H9 (cell line): ENCODE data around the gene AHI1. TPM values are rescaled to one million over a fixed set of nuclear protein-coding genes. Genes with fewer than 3 reads are reported as not detected.

ENCODE experiments used
- DNase-seq: peaks from one replicate; pipeline ENCODE4 v3.0.0-alpha.2; 2017
- H2AFZ ChIP-seq: one replicate; pipeline ENCODE4 v1.6.1; 2013; ENCODE audit warnings: mild to moderate bottlenecking, low read length, control low read depth, moderate library complexity
- H2AK5ac ChIP-seq: 2 replicates; pipeline ENCODE4 v1.6.1; 2013; ENCODE audit warnings: low read length, control low read depth, mixed read lengths; ENCODE audit not compliant: insufficient read length
- H2BK120ac ChIP-seq: one replicate; pipeline ENCODE4 v1.6.1; 2013; ENCODE audit warnings: low read depth, mild to moderate bottlenecking, low read length, control low read depth, inconsistent platforms; ENCODE audit not compliant: poor library complexity, severe bottlenecking
- H2BK12ac ChIP-seq: 2 replicates; pipeline ENCODE4 v1.6.1; 2013; ENCODE audit warnings: low read length, control low read depth, mixed read lengths, low read depth; ENCODE audit not compliant: insufficient read length
- H2BK15ac ChIP-seq: 2 replicates; pipeline ENCODE4 v1.6.1; 2013; ENCODE audit warnings: low read depth, low read length, control low read depth
- H2BK20ac ChIP-seq: one replicate; pipeline ENCODE4 v1.6.1; 2013; ENCODE audit warnings: low read depth, mild to moderate bottlenecking, low read length, control low read depth, inconsistent platforms; ENCODE audit not compliant: poor library complexity, severe bottlenecking
- H2BK5ac ChIP-seq: 2 replicates; pipeline ENCODE4 v1.6.1; 2013; ENCODE audit warnings: low read length, control low read depth, mixed read lengths; ENCODE audit not compliant: insufficient read length
- H3K14ac ChIP-seq: 2 replicates; pipeline ENCODE4 v1.6.1; 2013; ENCODE audit warnings: low read length, control low read depth; ENCODE audit not compliant: insufficient read depth
- H3K18ac ChIP-seq: 2 replicates; pipeline ENCODE4 v1.6.1; 2013; ENCODE audit warnings: low read depth, mild to moderate bottlenecking, mixed read lengths, low read length, control low read depth; ENCODE audit not compliant: insufficient read length
- H3K23ac ChIP-seq: 2 replicates; pipeline ENCODE4 v1.6.1; 2013; ENCODE audit warnings: low read length, control low read depth, mixed read lengths, low read depth; ENCODE audit not compliant: insufficient read length
- H3K23me2 ChIP-seq: 2 replicates; pipeline ENCODE4 v1.6.1; 2013; ENCODE audit warnings: low read depth, mild to moderate bottlenecking, mixed read lengths, low read length, control low read depth; ENCODE audit not compliant: insufficient read length, poor library complexity, severe bottlenecking
- H3K27ac ChIP-seq: 2 replicates; pipeline ENCODE4 v1.5.1; 2013; ENCODE audit warnings: low read length, control low read depth, mixed read lengths, low read depth; ENCODE audit not compliant: insufficient read length
- H3K27me3 ChIP-seq: 2 replicates; pipeline ENCODE4 v1.6.1; 2013; ENCODE audit warnings: low read length, control low read depth, inconsistent platforms; ENCODE audit not compliant: insufficient read depth
- H3K4ac ChIP-seq: 2 replicates; pipeline ENCODE4 v1.6.1; 2013; ENCODE audit warnings: low read depth, mild to moderate bottlenecking, control low read depth, inconsistent platforms, low read length, moderate library complexity
- H3K4me1 ChIP-seq: 2 replicates; pipeline ENCODE4 v1.6.1; 2013; ENCODE audit warnings: low read length, control low read depth, inconsistent platforms; ENCODE audit not compliant: insufficient read depth
- H3K4me2 ChIP-seq: 2 replicates; pipeline ENCODE4 v1.6.1; 2013; ENCODE audit warnings: low read length, control low read depth, mixed read lengths; ENCODE audit not compliant: insufficient read length, insufficient read depth
- H3K56ac ChIP-seq: 2 replicates; pipeline ENCODE4 v1.6.1; 2013; ENCODE audit warnings: low read depth, mild to moderate bottlenecking, mixed read lengths, low read length, control low read depth; ENCODE audit not compliant: insufficient read length
- H3K79me1 ChIP-seq: 2 replicates; pipeline ENCODE4 v1.6.1; 2013; ENCODE audit warnings: low read depth, mild to moderate bottlenecking, moderate library complexity, low read length, control low read depth, inconsistent platforms; ENCODE audit not compliant: insufficient read depth, poor library complexity, severe bottlenecking
- H3K79me2 ChIP-seq: 2 replicates; pipeline ENCODE4 v1.6.1; 2013; ENCODE audit warnings: low read length, control low read depth, inconsistent platforms; ENCODE audit not compliant: insufficient read depth
- H3K9ac ChIP-seq: 2 replicates; pipeline ENCODE4 v1.6.1; 2013; ENCODE audit warnings: low read length, control low read depth, mixed read lengths; ENCODE audit not compliant: insufficient read length; ENCODE audit errors: extremely low read depth
- H3K9me3 ChIP-seq: one replicate; pipeline ENCODE4 v1.6.1; 2013; ENCODE audit warnings: low read depth, low read length, inconsistent platforms; ENCODE audit not compliant: control insufficient read depth
- H3T11ph ChIP-seq: one replicate; pipeline ENCODE4 v1.6.1; 2013; ENCODE audit warnings: mild to moderate bottlenecking, low read length, control low read depth, inconsistent platforms
- H4K20me1 ChIP-seq: one replicate; pipeline ENCODE4 v1.6.1; 2013; ENCODE audit not compliant: control insufficient read depth, insufficient read length, insufficient read depth
- H4K5ac ChIP-seq: 2 replicates; pipeline ENCODE4 v1.6.1; 2013; ENCODE audit warnings: low read depth, mild to moderate bottlenecking, mixed read lengths, low read length, control low read depth; ENCODE audit not compliant: insufficient read length
- H4K8ac ChIP-seq: replicated peaks from 2 replicates; pipeline ENCODE4 v1.6.1; 2013; ENCODE audit warnings: low read length, control low read depth, mixed read lengths, low read depth; ENCODE audit not compliant: insufficient read length
- H4K91ac ChIP-seq: 2 replicates; pipeline ENCODE4 v1.6.1; 2013; ENCODE audit warnings: low read depth, mild to moderate bottlenecking, moderate library complexity, mixed read lengths, low read length, control low read depth; ENCODE audit not compliant: insufficient read length
- H3K27ac Mint-ChIP-seq, 3 experiments: 2 replicates in 2 of 3; 3 replicates in 1 of 3; pipeline ENCODE4 v1.8.0; 2020 to 2021; ENCODE audit warnings: mixed read lengths in 3 of 3, mild to moderate bottlenecking in 1 of 3, moderate library complexity in 1 of 3
- H3K27me3 Mint-ChIP-seq: 2 replicates; pipeline ENCODE4 v1.8.0; 2021; ENCODE audit warnings: low read depth, mild to moderate bottlenecking, moderate library complexity, mixed read lengths
- H3K36me3 Mint-ChIP-seq, 3 experiments: 2 replicates in 2 of 3; 3 replicates in 1 of 3; pipeline ENCODE4 v1.8.0; 2020 to 2021; ENCODE audit warnings: low read depth in 3 of 3, mixed read lengths in 3 of 3; ENCODE audit not compliant: insufficient read depth in 1 of 3
- H3K4me1 Mint-ChIP-seq, 2 experiments: 2 replicates each; pipeline ENCODE4 v1.8.0; 2020; ENCODE audit warnings: mixed read lengths in 2 of 2
- H3K4me3 Mint-ChIP-seq, 2 experiments: 2 replicates in 1 of 2; 3 replicates in 1 of 2; pipeline ENCODE4 v1.8.0; 2020 to 2021; ENCODE audit warnings: mild to moderate bottlenecking in 2 of 2, mixed read lengths in 2 of 2, moderate library complexity in 1 of 2
- H3K9me3 Mint-ChIP-seq, 2 experiments: 2 replicates in 1 of 2; 3 replicates in 1 of 2; pipeline ENCODE4 v1.8.0; 2020; ENCODE audit warnings: mild to moderate bottlenecking in 2 of 2, mixed read lengths in 2 of 2, moderate library complexity in 1 of 2
- WGBS: extraction: QIAGEN DNeasy Blood & Tissue Kit; methylation state at CpG from one replicate; pipeline ENCODE4 v1.1.7; 2013; ENCODE audit warnings: missing lambda C conversion rate, low lambda C conversion rate, mixed read lengths; ENCODE audit not compliant: insufficient read length; ENCODE audit errors: extremely low coverage; 5-methylcytosine and 5-hydroxymethylcytosine counted together
- total RNA-seq: library from RNA; stranded (reverse); gene quantifications from 2 replicates; pipeline ENCODE4 v1.2.1, GENCODE V29; 2021
- TF ChIP-seq, protein P1 (sequence below): fragments of 200-600 bp; sonication (generic); conservative IDR thresholded peaks from 3 replicates; pipeline ENCODE4 v1.8.0; 2021; ENCODE audit warnings: antibody characterized with exemption, mild to moderate bottlenecking

The AHI1 gene
- total RNA-seq, 1 experiment from 2014 or later: 9.9 TPM

DNA sequence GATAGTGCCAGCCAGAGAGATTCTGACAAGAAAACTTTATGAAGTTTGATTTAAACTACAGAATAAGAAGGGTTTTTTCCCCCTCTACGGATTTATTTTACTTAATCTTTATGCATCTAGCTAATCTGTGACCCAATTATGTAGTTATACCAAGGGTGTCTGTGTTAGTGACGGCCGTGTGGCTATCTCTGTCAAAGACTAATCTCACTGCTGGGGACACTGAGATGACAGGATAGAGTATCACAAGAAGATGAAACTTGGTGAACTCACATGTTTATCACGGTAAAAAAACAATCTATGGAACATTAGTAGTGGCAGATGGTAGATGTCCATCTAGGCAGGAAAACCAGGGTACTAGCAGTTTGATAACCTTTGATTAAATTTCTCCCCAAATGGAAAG, 149.7 kb downstream of the AHI1 start:
- Mint-ChIP-seq H3K4me3 (no peak overlapping the region), H3K4me1 (no peaks in the 10 kb centered on the region), H3K27ac (no peak overlapping the region), H3K36me3 (no peaks in the 10 kb centered on the region), H3K9me3 (no peaks in the 10 kb centered on the region), H3K27me3 (no peaks in the 10 kb centered on the region)
- DNase-seq: no peak
- Histone ChIP-seq H3K23ac (no peak overlapping the region), H3K79me2 (no peaks in the 10 kb centered on the region), H3K4me2 (no peak overlapping the region), H2AK5ac (no peak overlapping the region), H2BK5ac (no peak overlapping the region), H2AFZ (no peak overlapping the region), H3K14ac (no peak overlapping the region), H3T11ph (no peak overlapping the region), H4K91ac (no peak overlapping the region), H4K5ac (no peak overlapping the region), H3K79me1 (no peaks in the 10 kb centered on the region), H4K8ac (no peak overlapping the region), H3K23me2 (no peaks in the 10 kb centered on the region), H2BK12ac (no peak overlapping the region), H3K56ac (no peak overlapping the region), H3K27me3 (no peaks in the 10 kb centered on the region), H2BK20ac (no peak overlapping the region), H2BK15ac (no peak overlapping the region), H2BK120ac (no peak overlapping the region), H4K20me1 (no peaks in the 10 kb centered on the region), H3K18ac (no peak overlapping the region), H3K9me3 (no peaks in the 10 kb centered on the region), H3K27ac (no peak overlapping the region), H3K4ac (no peak overlapping the region), H3K9ac (no peak overlapping the region), H3K4me1 (no peaks in the 10 kb centered on the region)
- TF ChIP-seq, protein P1, sequence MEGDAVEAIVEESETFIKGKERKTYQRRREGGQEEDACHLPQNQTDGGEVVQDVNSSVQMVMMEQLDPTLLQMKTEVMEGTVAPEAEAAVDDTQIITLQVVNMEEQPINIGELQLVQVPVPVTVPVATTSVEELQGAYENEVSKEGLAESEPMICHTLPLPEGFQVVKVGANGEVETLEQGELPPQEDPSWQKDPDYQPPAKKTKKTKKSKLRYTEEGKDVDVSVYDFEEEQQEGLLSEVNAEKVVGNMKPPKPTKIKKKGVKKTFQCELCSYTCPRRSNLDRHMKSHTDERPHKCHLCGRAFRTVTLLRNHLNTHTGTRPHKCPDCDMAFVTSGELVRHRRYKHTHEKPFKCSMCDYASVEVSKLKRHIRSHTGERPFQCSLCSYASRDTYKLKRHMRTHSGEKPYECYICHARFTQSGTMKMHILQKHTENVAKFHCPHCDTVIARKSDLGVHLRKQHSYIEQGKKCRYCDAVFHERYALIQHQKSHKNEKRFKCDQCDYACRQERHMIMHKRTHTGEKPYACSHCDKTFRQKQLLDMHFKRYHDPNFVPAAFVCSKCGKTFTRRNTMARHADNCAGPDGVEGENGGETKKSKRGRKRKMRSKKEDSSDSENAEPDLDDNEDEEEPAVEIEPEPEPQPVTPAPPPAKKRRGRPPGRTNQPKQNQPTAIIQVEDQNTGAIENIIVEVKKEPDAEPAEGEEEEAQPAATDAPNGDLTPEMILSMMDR: no peak
- WGBS: no CpG with 5 or more reads among the region's 4 CpGs
